ENCODE data around the gene MACROH2A2. TPM values are rescaled to one million over a fixed set of nuclear protein-coding genes. Genes with fewer than 3 reads are reported as not detected.

MACROH2A2 gene
- total RNA-seq, 1 experiment from 2014 or later = 11.3 TPM

GRCh38 chr10:70057306-70057705, 4.7 kb downstream of the MACROH2A2 start:
- DNase-seq = no peak
- no peak overlapping the region for H3K4me2 ChIP-seq (ENCODE audit: insufficient read depth, insufficient read length, low read length)
- TF ChIP-seq CTCF (conservative IDR thresholded peaks at IDR 0.05) = no peak
- no peaks in the 10 kb centered on the region for H3K36me3 Mint-ChIP-seq (ENCODE audit: insufficient read depth in 1 of 3, low read depth in 3 of 3)
- no peak overlapping the region for H3K23ac ChIP-seq (ENCODE audit: insufficient read length, low read depth, low read length)
- peaks cover 7% of the 10 kb centered on the region for H3K23me2 ChIP-seq (ENCODE audit: insufficient read length, low read depth, low read length, poor library complexity, severe bottlenecking)
- H3K9me3 Mint-ChIP-seq = no peaks in the 10 kb centered on the region; a peak in 1 of 5 replicates
- no peak overlapping the region for H3K9ac ChIP-seq (ENCODE audit: extremely low read depth, insufficient read length, low read length)
- H2BK20ac ChIP-seq (ENCODE audit: low read depth, low read length, poor library complexity, severe bottlenecking) = no peak overlapping the region
- H3K4me1 Mint-ChIP-seq = peaks cover 16 to 28% of the 10 kb centered on the region in 2 experiments
- H3K79me2 ChIP-seq (ENCODE audit: insufficient read depth, low read length) = no peaks in the 10 kb centered on the region
- H3K9me3 ChIP-seq (ENCODE audit: control insufficient read depth, low read depth, low read length) = no peaks in the 10 kb centered on the region
- H3K18ac ChIP-seq (ENCODE audit: insufficient read length, low read depth, low read length) = no peak overlapping the region
- H3K27ac Mint-ChIP-seq = no peak overlapping the region
- no peak overlapping the region for H4K8ac ChIP-seq (replicated peaks; ENCODE audit: insufficient read length, low read depth, low read length)
- no peak overlapping the region for H2BK120ac ChIP-seq (ENCODE audit: low read depth, low read length, poor library complexity, severe bottlenecking)
- no peak overlapping the region for H2AFZ ChIP-seq (ENCODE audit: low read length)
- H3K4ac ChIP-seq (ENCODE audit: low read depth, low read length) = no peak overlapping the region
- no peak overlapping the region for H2BK15ac ChIP-seq (ENCODE audit: low read depth, low read length)
- H4K91ac ChIP-seq (ENCODE audit: insufficient read length, low read depth, low read length) = no peak overlapping the region
- H2BK5ac ChIP-seq (ENCODE audit: insufficient read length, low read length) = no peak overlapping the region
- H3K27me3 Mint-ChIP-seq (ENCODE audit: low read depth) = peaks cover 81% of the 10 kb centered on the region
- no peak overlapping the region for H3T11ph ChIP-seq (ENCODE audit: low read length)
- no peak overlapping the region for H3K27ac ChIP-seq (ENCODE audit: insufficient read length, low read depth, low read length)
- H3K56ac ChIP-seq (ENCODE audit: insufficient read length, low read depth, low read length) = no peak overlapping the region
- H2AK5ac ChIP-seq (ENCODE audit: insufficient read length, low read length) = no peak overlapping the region
- WGBS (ENCODE audit: extremely low coverage, insufficient read length, low lambda C conversion rate) = no CpG with 5 or more reads among the region's 4 CpGs
- H3K4me3 Mint-ChIP-seq = no peak overlapping the region
- no peaks in the 10 kb centered on the region for H3K4me1 ChIP-seq (ENCODE audit: insufficient read depth, low read length)
- no peak overlapping the region for H4K5ac ChIP-seq (ENCODE audit: insufficient read length, low read depth, low read length)
- H3K27me3 ChIP-seq (ENCODE audit: insufficient read depth, low read length) = peaks cover 30% of the 10 kb centered on the region
- no peaks in the 10 kb centered on the region for H3K79me1 ChIP-seq (ENCODE audit: insufficient read depth, low read depth, low read length, poor library complexity, severe bottlenecking)
- no peaks in the 10 kb centered on the region for H4K20me1 ChIP-seq (ENCODE audit: control insufficient read depth, insufficient read depth, insufficient read length)
- H3K14ac ChIP-seq (ENCODE audit: insufficient read depth, low read length) = no peak overlapping the region
- H2BK12ac ChIP-seq (ENCODE audit: insufficient read length, low read depth, low read length) = no peak overlapping the region

Measured in H9 (cell line).